ENCODE measurements around the gene IER3. TPM values are rescaled to one million over a fixed set of nuclear protein-coding genes. Genes with fewer than 3 reads are reported as not detected.

The IER3 gene
- total RNA-seq, 1 experiment from 2014 or later: 82.4 TPM

GRCh38 chr6:30778001-30778635 is 33.8 kb upstream of the IER3 start:
- peaks cover 21% of the 10 kb centered on the region for H3K4me1 Mint-ChIP-seq
- no peak for DNase-seq (ENCODE audit: low spot score)
- H3K4me3 Mint-ChIP-seq: no peak overlapping the region
- peaks cover 16% of the 10 kb centered on the region for H3K9me3 Mint-ChIP-seq
- TF ChIP-seq SP1 (CRISPR knock-in tag; conservative IDR thresholded peaks at IDR 0.05) (no peak), ZMAT4 (CRISPR knock-in tag; IDR thresholded peaks at IDR 0.05) (no peak), ZNF425 (CRISPR knock-in tag; conservative IDR thresholded peaks at IDR 0.05) (no peak), AFF4 (CRISPR knock-in tag; IDR thresholded peaks at IDR 0.05; ENCODE audit: borderline replicate concordance) (no peak), USF1 (CRISPR knock-in tag; IDR thresholded peaks at IDR 0.05) (no peak), TP53 (CRISPR knock-in tag; IDR thresholded peaks at IDR 0.05) (no peak), RELA (CRISPR knock-in tag; IDR thresholded peaks at IDR 0.05; ENCODE audit: borderline replicate concordance) (no peak), FOXJ3 (CRISPR knock-in tag; IDR thresholded peaks at IDR 0.05; ENCODE audit: borderline replicate concordance) (no peak), NR3C1 (CRISPR knock-in tag; conservative IDR thresholded peaks at IDR 0.05; ENCODE audit: low read depth) (no peak), ZNF396 (CRISPR knock-in tag; IDR thresholded peaks at IDR 0.05; ENCODE audit: borderline replicate concordance) (no peak), ERG (CRISPR knock-in tag; IDR thresholded peaks at IDR 0.05) (no peak), KAT7 (CRISPR knock-in tag; IDR thresholded peaks at IDR 0.05; ENCODE audit: borderline replicate concordance) (no peak), ZNF423 (CRISPR knock-in tag; IDR thresholded peaks at IDR 0.05) (no peak), TEAD4 (CRISPR knock-in tag; IDR thresholded peaks at IDR 0.05) (no peak), GRHL2 (CRISPR knock-in tag; IDR thresholded peaks at IDR 0.05; ENCODE audit: insufficient replicate concordance, severe bottlenecking) (no peak), NFE2L1 (CRISPR knock-in tag; IDR thresholded peaks at IDR 0.05) (no peak)
- peaks cover 15% of the 10 kb centered on the region for H3K36me3 Mint-ChIP-seq
- H3K27me3 Mint-ChIP-seq (ENCODE audit: low read depth): peaks cover 7% of the 10 kb centered on the region; the same call in 1 of the 2 replicates
- POLR2A ChIA-PET: no interaction called here
- no peak for ATAC-seq
- CTCF ChIA-PET: no interaction called here
- H3K27ac Mint-ChIP-seq: peak overlapping the region; percentile 8; the same call in 1 of the 2 replicates

- ChIA-PET CTCF (no interaction called here), POLR2A (no interaction called here)
- no peak overlapping the region for H3K4me3 Mint-ChIP-seq
- no peak overlapping the region for H3K27ac Mint-ChIP-seq
- DNase-seq (ENCODE audit: low spot score): no peak
- peaks cover 20% of the 10 kb centered on the region for H3K9me3 Mint-ChIP-seq
- peaks cover 21% of the 10 kb centered on the region for H3K4me1 Mint-ChIP-seq
- no peak for ATAC-seq
- peaks cover 7% of the 10 kb centered on the region; the same call in 1 of the 2 replicates for H3K27me3 Mint-ChIP-seq (ENCODE audit: low read depth)
- H3K36me3 Mint-ChIP-seq: peaks cover 15% of the 10 kb centered on the region
- TF ChIP-seq ZNF512 (CRISPR knock-in tag; IDR thresholded peaks at IDR 0.05; ENCODE audit: borderline replicate concordance) (no peak), ARID4B (CRISPR knock-in tag; IDR thresholded peaks at IDR 0.05; ENCODE audit: borderline replicate concordance) (no peak), JAZF1 (CRISPR knock-in tag; IDR thresholded peaks at IDR 0.05) (no peak), CREM (CRISPR knock-in tag; IDR thresholded peaks at IDR 0.05) (no peak)
Measured at GRCh38 chr6:30777155-30777485, 32.8 kb upstream of the IER3 start.

Data from WTC11 (cell line).